HFFc6 (cell line): ENCODE results near the gene PACSIN1. TPM values are rescaled to one million over a fixed set of nuclear protein-coding genes. Genes with fewer than 3 reads are reported as not detected.
"Not testable (repeated sequence)": the region's sequence is repeated elsewhere in the genome, so short reads cannot be mapped to it uniquely, and the experiment has no call there.

Source experiments
- DNase-seq: peaks from one replicate; pipeline ENCODE4 v3.0.0-alpha.2; 2018
- H3K27ac Mint-ChIP-seq: 2 replicates; pipeline ENCODE4 v1.8.0; 2020; ENCODE audit warnings: mild to moderate bottlenecking, mixed read lengths
- H3K27me3 Mint-ChIP-seq: 2 replicates; pipeline ENCODE4 v1.8.0; 2021; ENCODE audit warnings: mild to moderate bottlenecking, moderate library complexity, mixed read lengths; ENCODE audit not compliant: insufficient read depth
- H3K36me3 Mint-ChIP-seq: 2 replicates; pipeline ENCODE4 v1.8.0; 2021; ENCODE audit warnings: low read depth, mixed read lengths
- H3K4me1 Mint-ChIP-seq: 2 replicates; pipeline ENCODE4 v1.8.0; 2020; ENCODE audit warnings: low read depth, mixed read lengths
- H3K4me3 Mint-ChIP-seq: 2 replicates; pipeline ENCODE4 v1.8.0; 2020; ENCODE audit warnings: mild to moderate bottlenecking, moderate library complexity, mixed read lengths
- H3K9me3 Mint-ChIP-seq: 2 replicates; pipeline ENCODE4 v1.8.0; 2020; ENCODE audit warnings: mild to moderate bottlenecking, mixed read lengths
- CTCF ChIP-seq: fragments of 200-600 bp; sonication (generic); IDR thresholded peaks from 2 replicates; pipeline ENCODE4 v1.5.0; 2021; ENCODE audit warnings: antibody characterized with exemption, mild to moderate bottlenecking
- total RNA-seq, 6 experiments: library from RNA; stranded (reverse); fragmentation: NEBNext Ultra II Directional; extraction: Animal tissue kit (Norgen Biotek cat#: 25700); gene quantifications; 2 replicates in 1 of 6; 3 replicates in 5 of 6; pipeline ENCODE4 v1.2.3, GENCODE V29; 2021

Gene PACSIN1
- total RNA-seq, 6 experiments from 2014 or later: not detected

GRCh38 chr6:34478796-34479195 lies 12.9 kb downstream of the PACSIN1 start:
- TF ChIP-seq CTCF: no peak
- H3K4me3 Mint-ChIP-seq: no peak overlapping the region
- H3K27me3 Mint-ChIP-seq: peaks cover 13% of the 10 kb centered on the region
- peaks cover 7% of the 10 kb centered on the region for H3K4me1 Mint-ChIP-seq
- peaks cover 7% of the 10 kb centered on the region for H3K36me3 Mint-ChIP-seq
- H3K9me3 Mint-ChIP-seq: peaks cover 13% of the 10 kb centered on the region
- no peak overlapping the region for H3K27ac Mint-ChIP-seq
- no peak for DNase-seq

- H3K36me3 Mint-ChIP-seq, H3K4me1 Mint-ChIP-seq, H3K9me3 Mint-ChIP-seq, H3K4me3 Mint-ChIP-seq, DNase-seq, H3K27ac Mint-ChIP-seq: not testable (repeated sequence)
- H3K27me3 Mint-ChIP-seq: peaks cover 16% of the 10 kb centered on the region
Measured at GRCh38 chr6:34483781-34484180, 17.9 kb downstream of the PACSIN1 start.

DNA sequence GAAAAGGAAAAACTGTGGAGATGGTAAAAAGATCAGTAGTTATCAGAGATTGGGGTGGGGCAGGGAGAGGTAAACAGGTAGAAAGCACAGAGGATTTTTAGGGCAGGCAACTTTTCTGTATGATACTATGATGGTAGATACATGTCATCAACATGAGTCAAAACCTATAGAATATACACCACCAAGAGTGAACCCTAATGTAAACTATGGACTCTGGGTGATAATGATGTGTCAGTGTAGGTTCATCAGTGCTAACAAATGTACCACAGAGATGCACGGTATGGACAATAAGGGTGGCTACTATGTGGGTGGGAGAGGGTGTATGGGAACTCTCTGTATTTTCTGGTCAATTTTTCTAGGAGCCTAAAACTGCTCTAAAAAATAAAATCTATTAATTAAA lies 18.5 kb downstream of the PACSIN1 start:
- peaks cover 18% of the 10 kb centered on the region for H3K27me3 Mint-ChIP-seq
- no peaks in the 10 kb centered on the region for H3K9me3 Mint-ChIP-seq
- H3K36me3 Mint-ChIP-seq: no peaks in the 10 kb centered on the region
- H3K4me1 Mint-ChIP-seq: no peaks in the 10 kb centered on the region
- DNase-seq: no peak
- H3K27ac Mint-ChIP-seq: no peak overlapping the region
- no peak overlapping the region for H3K4me3 Mint-ChIP-seq
- TF ChIP-seq CTCF: no peak

- H3K36me3 Mint-ChIP-seq: no peaks in the 10 kb centered on the region
- no peak overlapping the region for H3K4me3 Mint-ChIP-seq
- no peaks in the 10 kb centered on the region for H3K9me3 Mint-ChIP-seq
- no peak for TF ChIP-seq CTCF
- no peak overlapping the region for H3K27ac Mint-ChIP-seq
- no peaks in the 10 kb centered on the region for H3K4me1 Mint-ChIP-seq
- peaks cover 18% of the 10 kb centered on the region for H3K27me3 Mint-ChIP-seq
- DNase-seq: no peak
Measured at GRCh38 chr6:34484899-34485298, 19.0 kb downstream of the PACSIN1 start.

- Mint-ChIP-seq H3K36me3 (no peaks in the 10 kb centered on the region), H3K4me1 (no peaks in the 10 kb centered on the region), H3K4me3 (no peak overlapping the region), H3K9me3 (no peaks in the 10 kb centered on the region), H3K27me3 (peaks cover 15% of the 10 kb centered on the region), H3K27ac (no peak overlapping the region)
- DNase-seq: no peak
- TF ChIP-seq CTCF: no peak
Measured at GRCh38 chr6:34485321-34486060, 19.6 kb downstream of the PACSIN1 start.

DNA sequence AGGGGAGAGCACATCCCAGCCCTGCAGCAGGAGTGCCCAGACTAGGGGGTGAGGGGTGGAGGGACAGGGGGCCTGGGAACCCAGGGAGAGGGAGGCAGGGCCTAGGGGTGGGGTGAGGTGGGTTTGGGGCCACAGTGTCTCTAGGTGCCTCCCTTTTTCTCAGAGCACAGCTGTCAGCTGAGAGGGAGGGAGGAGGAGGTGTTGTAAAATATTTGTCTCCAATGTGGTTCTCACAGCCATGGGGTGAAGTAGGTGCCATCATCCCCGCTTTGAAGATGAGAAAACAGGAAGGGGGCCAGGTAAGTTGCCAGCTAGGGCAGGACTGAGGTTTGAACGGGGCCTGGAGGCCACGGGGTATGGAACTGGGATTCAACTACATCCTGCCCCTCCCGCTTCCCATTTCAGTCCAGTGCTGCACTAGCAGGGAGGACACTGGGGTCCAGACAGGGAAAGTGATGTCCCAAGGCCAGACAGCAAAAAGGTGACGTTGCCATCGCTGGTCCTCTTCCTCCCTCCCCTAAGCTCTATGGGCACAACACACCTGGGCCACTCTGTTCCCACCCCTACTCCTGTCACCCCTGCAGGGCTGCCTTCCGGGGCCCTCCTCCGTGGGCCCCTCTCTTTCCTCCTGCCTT lies 20.3 kb downstream of the PACSIN1 start:
- DNase-seq: no peak
- H3K4me3 Mint-ChIP-seq: no peak overlapping the region
- H3K27me3 Mint-ChIP-seq: peaks cover 18% of the 10 kb centered on the region
- H3K9me3 Mint-ChIP-seq: no peaks in the 10 kb centered on the region
- H3K36me3 Mint-ChIP-seq: no peaks in the 10 kb centered on the region
- no peak overlapping the region for H3K27ac Mint-ChIP-seq
- peaks cover 4% of the 10 kb centered on the region; the same call in 1 of the 2 replicates for H3K4me1 Mint-ChIP-seq
- no peak for TF ChIP-seq CTCF

GRCh38 chr6:34486886-34487285 lies 21.0 kb downstream of the PACSIN1 start:
- not testable (repeated sequence) for H3K4me1 Mint-ChIP-seq, DNase-seq, H3K4me3 Mint-ChIP-seq, H3K36me3 Mint-ChIP-seq, H3K9me3 Mint-ChIP-seq, H3K27ac Mint-ChIP-seq
- peaks cover 18% of the 10 kb centered on the region for H3K27me3 Mint-ChIP-seq
